Kidney (tissue), 14 donors: ENCODE measurements around the gene SPOCK1. TPM values are rescaled to one million over a fixed set of nuclear protein-coding genes. Genes with fewer than 3 reads are reported as not detected.

Source experiments
- DNase-seq, 5 donors: peaks; one replicate each; pipeline ENCODE4 v3.0.0-alpha.2; 2013 to 2020
- FAIRE-seq: peaks from 2 replicates; lab custom pipeline; 2012; peaks lifted over from hg19 to GRCh38; lab: Jason Lieb, UNC
- H3K27ac ChIP-seq, 2 donors: one replicate each; pipeline ENCODE4 v1.7.0; 2013; ENCODE audit warnings: low read depth in 2 of 2, low read length in 2 of 2, inconsistent platforms in 1 of 2
- H3K27me3 ChIP-seq: one replicate; pipeline ENCODE4 v1.7.1; 2013; ENCODE audit warnings: low read length, inconsistent platforms; ENCODE audit not compliant: control insufficient read depth, insufficient read depth
- H3K36me3 ChIP-seq, 3 donors: one replicate each; pipeline versions ENCODE4 v1.7.0 to v1.7.1; 2013; ENCODE audit warnings: low read length in 3 of 3, control low read depth in 1 of 3, inconsistent platforms in 1 of 3; ENCODE audit not compliant: insufficient read depth in 3 of 3, control insufficient read depth in 2 of 3
- H3K4me1 ChIP-seq, 3 donors: one replicate each; pipeline versions ENCODE4 v1.7.0 to v1.7.1; 2013; ENCODE audit warnings: low read length in 3 of 3, inconsistent platforms in 1 of 3, low read depth in 1 of 3; ENCODE audit not compliant: control insufficient read depth in 2 of 3, insufficient read depth in 2 of 3
- H3K4me3 ChIP-seq, 3 donors: one replicate each; pipeline versions ENCODE4 v1.7.0 to v1.8.1; 2013; ENCODE audit warnings: low read length in 3 of 3, control low read depth in 1 of 3, inconsistent platforms in 1 of 3
- H3K9ac ChIP-seq, 3 donors: one replicate each; pipeline versions ENCODE4 v1.7.0 to v1.7.1; 2013; ENCODE audit warnings: low read length in 3 of 3, control low read depth in 1 of 3, inconsistent platforms in 1 of 3
- H3K9me3 ChIP-seq, 3 donors: one replicate each; pipeline versions ENCODE4 v1.7.0 to v1.7.1; 2013; ENCODE audit warnings: low read length in 3 of 3, control low read depth in 1 of 3, inconsistent platforms in 1 of 3; ENCODE audit not compliant: control insufficient read depth in 2 of 3, insufficient read depth in 1 of 3
- intact Hi-C: fragments of 100-400 bp; cut with DNase I; formaldehyde crosslinking; loops from one replicate; pipeline ENCODE4 v1.11.1; 2022
- polyA plus RNA-seq: library from polyadenylated mRNA; stranded (reverse); fragments of 350-450 nt; fragmentation: Illumina TruSeq; extraction: RNeasy Lipid Tissue Mini Kit (QIAGEN cat#74804); gene quantifications from one replicate; pipeline ENCODE4 v1.2.3, GENCODE V29; 2014; ENCODE audit warnings: low read depth, low replicate concordance; ENCODE audit not compliant: insufficient read depth
- total RNA-seq: library from RNA; stranded (reverse); fragmentation: NEBNext Ultra II Directional; extraction: Animal tissue kit (Norgen Biotek cat#: 25700); gene quantifications from one replicate; pipeline ENCODE4 v1.2.1, GENCODE V29; 2021
- TF ChIP-seq, protein P1 (sequence below): IDR thresholded peaks from 3 replicates; pipeline ENCODE4 v1.5.1; 2012; ENCODE audit warnings: mild to moderate bottlenecking, moderate library complexity, borderline replicate concordance; ENCODE audit not compliant: insufficient read depth; ENCODE audit errors: extremely low read depth
- donor health status: control.
- donor health status: control.
- donor health status: control.
- donor health status: control.
- donor health status: control.
- donor health status: DM: yes; HTN: yes; CAD: no.
- donor health status: Normal renal cell carcinoma (clear cell type).

SPOCK1 gene
- total and polyA plus RNA-seq, 2 donors from 2014 or later = 15.7 to 32.8 TPM

DNA sequence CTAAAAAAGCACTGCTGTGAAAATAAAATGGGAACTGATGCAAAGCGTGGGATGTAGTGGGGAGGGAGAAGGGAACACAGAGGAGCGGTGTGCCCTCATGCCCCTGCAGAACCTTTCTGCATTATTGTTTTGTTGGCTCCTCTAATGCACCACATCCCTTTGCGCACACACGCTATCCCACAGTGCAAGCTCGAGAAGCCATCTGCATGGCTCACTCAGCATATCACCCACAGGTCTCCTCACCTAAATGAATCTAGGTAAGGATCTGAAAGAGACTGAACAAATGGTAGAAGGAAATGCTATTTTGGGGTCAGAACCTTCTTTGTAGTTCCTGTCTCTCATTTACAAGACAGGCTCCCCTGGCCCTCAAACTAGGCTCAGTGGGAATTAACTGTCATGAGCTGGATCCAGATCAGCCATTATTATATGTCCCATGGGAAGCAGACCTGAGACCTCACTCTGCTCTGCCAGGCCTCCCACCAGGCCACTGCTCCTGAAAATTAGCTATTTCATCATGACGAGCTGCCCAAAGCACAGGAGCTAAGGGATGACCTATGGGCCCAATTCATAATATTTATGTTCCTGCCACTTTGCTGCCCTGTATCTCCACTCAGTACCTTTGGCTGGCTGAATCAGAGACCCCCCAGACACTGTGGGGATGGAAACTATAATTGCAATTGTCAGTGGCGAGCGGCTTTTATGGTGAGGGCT, 169.4 kb downstream of the SPOCK1 start:
- intact Hi-C loops = no loop called here
- H3K4me3 ChIP-seq = no peak overlapping the region
- FAIRE-seq (no peak), DNase-seq (no peak)
- H3K27ac ChIP-seq = no peak overlapping the region
- H3K9me3 ChIP-seq = no peaks in the 10 kb centered on the region
- TF ChIP-seq, protein P1, sequence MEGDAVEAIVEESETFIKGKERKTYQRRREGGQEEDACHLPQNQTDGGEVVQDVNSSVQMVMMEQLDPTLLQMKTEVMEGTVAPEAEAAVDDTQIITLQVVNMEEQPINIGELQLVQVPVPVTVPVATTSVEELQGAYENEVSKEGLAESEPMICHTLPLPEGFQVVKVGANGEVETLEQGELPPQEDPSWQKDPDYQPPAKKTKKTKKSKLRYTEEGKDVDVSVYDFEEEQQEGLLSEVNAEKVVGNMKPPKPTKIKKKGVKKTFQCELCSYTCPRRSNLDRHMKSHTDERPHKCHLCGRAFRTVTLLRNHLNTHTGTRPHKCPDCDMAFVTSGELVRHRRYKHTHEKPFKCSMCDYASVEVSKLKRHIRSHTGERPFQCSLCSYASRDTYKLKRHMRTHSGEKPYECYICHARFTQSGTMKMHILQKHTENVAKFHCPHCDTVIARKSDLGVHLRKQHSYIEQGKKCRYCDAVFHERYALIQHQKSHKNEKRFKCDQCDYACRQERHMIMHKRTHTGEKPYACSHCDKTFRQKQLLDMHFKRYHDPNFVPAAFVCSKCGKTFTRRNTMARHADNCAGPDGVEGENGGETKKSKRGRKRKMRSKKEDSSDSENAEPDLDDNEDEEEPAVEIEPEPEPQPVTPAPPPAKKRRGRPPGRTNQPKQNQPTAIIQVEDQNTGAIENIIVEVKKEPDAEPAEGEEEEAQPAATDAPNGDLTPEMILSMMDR = no peak
- H3K27me3 ChIP-seq = no peaks in the 10 kb centered on the region
- no peaks in the 10 kb centered on the region for H3K36me3 ChIP-seq
- H3K4me1 ChIP-seq = no peaks in the 10 kb centered on the region
- H3K9ac ChIP-seq = no peak overlapping the region

- no peak for DNase-seq
- no peak overlapping the region for H3K27ac ChIP-seq
- TF ChIP-seq, protein P1 = no peak
- no peaks in the 10 kb centered on the region for H3K4me1 ChIP-seq
- H3K27me3 ChIP-seq = no peaks in the 10 kb centered on the region
- no peak overlapping the region for H3K9ac ChIP-seq
- H3K4me3 ChIP-seq = no peak overlapping the region
- intact Hi-C loops = no loop called here
- no peaks in the 10 kb centered on the region for H3K9me3 ChIP-seq
- FAIRE-seq = no peak
- H3K36me3 ChIP-seq = no peaks in the 10 kb centered on the region
These were observed 170.1 kb downstream of the SPOCK1 start for GRCh38 chr5:137328991-137329390.

DNA sequence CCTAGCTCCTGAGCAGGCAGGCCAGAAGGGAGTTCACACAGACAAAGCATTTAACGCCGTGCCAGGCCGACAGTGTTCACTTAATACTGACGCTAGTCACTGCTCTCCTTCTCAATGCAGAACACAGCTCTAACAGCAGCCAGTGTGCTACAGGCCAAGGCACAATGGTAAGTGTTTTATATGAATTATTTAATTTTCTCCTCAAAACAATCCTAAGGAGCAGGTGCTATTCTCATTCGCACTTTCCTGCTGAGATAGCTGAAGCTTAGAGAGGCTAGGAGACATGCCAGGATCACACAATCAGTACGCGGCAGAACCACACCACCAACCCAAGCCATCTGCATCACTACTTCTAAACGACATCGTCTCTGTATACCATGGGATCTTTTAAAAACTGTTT, 170.7 kb downstream of the SPOCK1 start:
- TF ChIP-seq, protein P1 = no peak
- no peak for FAIRE-seq
- Histone ChIP-seq H3K27me3 (no peaks in the 10 kb centered on the region), H3K9ac (no peak overlapping the region), H3K4me3 (no peak overlapping the region), H3K9me3 (no peaks in the 10 kb centered on the region), H3K4me1 (no peaks in the 10 kb centered on the region), H3K36me3 (no peaks in the 10 kb centered on the region), H3K27ac (no peak overlapping the region)
- intact Hi-C loops = no loop called here
- DNase-seq = no peak
